Keratinocyte (primary cell): ENCODE results near the gene NAA25.

Source experiments
- CTCF ChIP-seq, 3 experiments: IDR thresholded peaks in 1 of 3; conservative IDR thresholded peaks in 1 of 3; optimal IDR thresholded peaks in 1 of 3; 2 replicates in 2 of 3; 3 replicates in 1 of 3; pipeline versions ENCODE3 to v1.5.1; 2011; ENCODE audit warnings: low read length in 3 of 3, mild to moderate bottlenecking in 3 of 3, moderate library complexity in 2 of 3, control low read depth in 1 of 3, inconsistent platforms in 1 of 3; ENCODE audit not compliant: insufficient read depth in 2 of 3; ENCODE audit errors: extremely low read depth in 1 of 3
- EZH2 ChIP-seq: IDR thresholded peaks from one replicate; pipeline ENCODE4 v1.6.1; 2012; ENCODE audit warnings: inconsistent platforms, mild to moderate bottlenecking, low read length, moderate library complexity

- TF ChIP-seq CTCF (optimal IDR thresholded peaks at IDR 0.05 in 1 of 3, IDR thresholded peaks at IDR 0.05 in 1 of 3, conservative IDR thresholded peaks at IDR 0.05 in 1 of 3; ENCODE audit: extremely low read depth in 1 of 3, insufficient read depth in 2 of 3, low read length in 3 of 3) (no peak), EZH2 (no peak)
Measured at GRCh38 chr12:112103758-112104503, 4.7 kb downstream of the NAA25 start.
